Transverse colon (tissue), 4 donors: Measurements from ENCODE around the gene C10orf90. TPM values are rescaled to one million over a fixed set of nuclear protein-coding genes. Genes with fewer than 3 reads are reported as not detected.

Experiments used
- DNase-seq: peaks from one replicate; pipeline ENCODE4 v3.0.0-alpha.2; 2019
- H3K27ac ChIP-seq, 4 donors: fragments of 200-600 bp; sonication (generic); 2 replicates each; pipeline ENCODE4 v1.5.1; 2016 to 2018; ENCODE audit warnings: inconsistent platforms in 4 of 4
- H3K27me3 ChIP-seq: fragments of 200-600 bp; sonication (generic); 2 replicates; pipeline ENCODE4 v1.5.1; 2017; ENCODE audit warnings: inconsistent platforms
- H3K36me3 ChIP-seq, 4 donors: fragments of 200-600 bp; sonication (generic); 2 replicates each; pipeline ENCODE4 v1.5.1; 2017 to 2019; ENCODE audit warnings: inconsistent platforms in 4 of 4
- H3K4me1 ChIP-seq, 4 donors: fragments of 200-600 bp; sonication (generic); 2 replicates each; pipeline ENCODE4 v1.5.1; 2017 to 2020; ENCODE audit warnings: inconsistent platforms in 4 of 4
- H3K4me3 ChIP-seq, 4 donors: fragments of 200-600 bp; sonication (generic); 1 replicate in 1 of 4; 2 replicates in 3 of 4; pipeline versions ENCODE4 v1.5.1 to v1.6.1; 2017 to 2019; ENCODE audit warnings: inconsistent platforms in 4 of 4
- H3K9me3 ChIP-seq, 2 donors: fragments of 200-600 bp; sonication (generic); 2 replicates each; pipeline ENCODE4 v1.5.1; 2017 to 2019; ENCODE audit warnings: inconsistent platforms in 2 of 2
- CTCF ChIP-seq, 5 experiments: fragments of 200-600 bp in 3 of 5; fragments of 450-650 bp in 2 of 5; sonication (generic) in 3 of 5; IDR thresholded peaks; 1 replicate in 2 of 5; 2 replicates in 3 of 5; pipeline ENCODE4 v1.5.1; 2016 to 2017; ENCODE audit warnings: antibody characterized with exemption in 5 of 5, inconsistent platforms in 3 of 5, mild to moderate bottlenecking in 2 of 5, moderate library complexity in 1 of 5
- EP300 ChIP-seq: sonication (generic); formaldehyde crosslinking; IDR thresholded peaks from one replicate; pipeline ENCODE4 v1.6.1; 2017; ENCODE audit warnings: antibody characterized with exemption, low read depth
- POLR2A ChIP-seq: fragments of 450-650 bp; IDR thresholded peaks from one replicate; pipeline ENCODE4 v1.6.1; 2016; ENCODE audit warnings: antibody characterized with exemption, mild to moderate bottlenecking, moderate library complexity
- POLR2AphosphoS5 ChIP-seq, 3 donors: sonication (generic); formaldehyde crosslinking; IDR thresholded peaks; one replicate each; pipeline ENCODE4 v1.6.1; 2016; ENCODE audit warnings: antibody characterized with exemption in 3 of 3
- whole genome bisulfite sequencing, 2 donors: methylation state at CpG; one replicate each; pipeline ENCODE4 v1.1.5; 2018; ENCODE audit warnings: low coverage in 1 of 2; 5-methylcytosine and 5-hydroxymethylcytosine counted together
- in situ Hi-C, 4 donors: fragments of 200-750 bp; cut with MboI; loops; one replicate each; pipeline versions ENCODE4 v1.15.0 to v1.15.1; 2017; ENCODE audit warnings: low sequenced_read_pairs in 3 of 4, low pct_ligation_motif_present in 1 of 4, low pct_unique_long_range_greater_than_20kb in 1 of 4
- intact Hi-C: fragments of 100-400 bp; cut with DNase I; formaldehyde crosslinking; loops from one replicate; pipeline ENCODE4 v1.15.1; 2023; ENCODE audit warnings: low total_unique reads
- total RNA-seq, 4 donors: library from RNA; depleted of rRNA; stranded (reverse); fragments of >200 nt; gene quantifications; one replicate each; pipeline ENCODE4 v1.1.0, GENCODE V29; 2016

C10orf90 gene
- total RNA-seq, 4 donors from 2014 or later: not detected

GRCh38 chr10:126563361-126563760 is 107.1 kb downstream of the C10orf90 start:
- WGBS, 2 donors: 79% methylated on average over 3 of the region's 3 CpGs; no CpG with 5 or more reads in 1 of the 2 donors
- intact Hi-C loops (no loop called here), in situ Hi-C loops (no loop called here)
- no peak for DNase-seq
- Histone ChIP-seq H3K27me3 (no peaks in the 10 kb centered on the region), H3K9me3 (no peaks in the 10 kb centered on the region), H3K4me1 (no peaks in the 10 kb centered on the region), H3K4me3 (no peak overlapping the region), H3K36me3 (no peaks in the 10 kb centered on the region), H3K27ac (no peak overlapping the region)
- TF ChIP-seq POLR2A: no peak
- TF ChIP-seq POLR2AphosphoS5 (IDR thresholded peaks at IDR 0.05): no peak
- TF ChIP-seq EP300: no peak
- no peak for TF ChIP-seq CTCF (IDR thresholded peaks at IDR 0.05)

- Histone ChIP-seq H3K4me3 (no peak overlapping the region), H3K36me3 (no peaks in the 10 kb centered on the region), H3K9me3 (no peaks in the 10 kb centered on the region), H3K4me1 (no peaks in the 10 kb centered on the region), H3K27me3 (no peaks in the 10 kb centered on the region), H3K27ac (no peak overlapping the region)
- intact Hi-C loops: no loop called here
- no peak for DNase-seq
- TF ChIP-seq EP300: no peak
- no peak for TF ChIP-seq CTCF (IDR thresholded peaks at IDR 0.05)
- no peak for TF ChIP-seq POLR2A
- TF ChIP-seq POLR2AphosphoS5 (IDR thresholded peaks at IDR 0.05): no peak
- WGBS, 2 donors: 66 to 82% methylated on average over 3 to 13 of the region's 13 CpGs
- in situ Hi-C loops: no loop called here
These were observed 108.4 kb downstream of the C10orf90 start for GRCh38 chr10:126561921-126562680.

GRCh38 chr10:126561294-126561920 is 109.1 kb downstream of the C10orf90 start:
- Histone ChIP-seq H3K27me3 (no peaks in the 10 kb centered on the region), H3K27ac (no peak overlapping the region), H3K9me3 (no peaks in the 10 kb centered on the region), H3K36me3 (no peaks in the 10 kb centered on the region), H3K4me3 (no peak overlapping the region), H3K4me1 (no peaks in the 10 kb centered on the region)
- intact Hi-C loops (no loop called here), in situ Hi-C loops (no loop called here)
- no peak for DNase-seq
- 29 to 55% methylated on average over 8 to 10 of the region's 10 CpGs for WGBS, 2 donors
- TF ChIP-seq POLR2AphosphoS5 (IDR thresholded peaks at IDR 0.05): no peak
- no peak for TF ChIP-seq CTCF (IDR thresholded peaks at IDR 0.05)
- TF ChIP-seq EP300: no peak
- TF ChIP-seq POLR2A: no peak

GRCh38 chr10:126558881-126559280 is 111.6 kb downstream of the C10orf90 start:
- H3K27me3 ChIP-seq: no peaks in the 10 kb centered on the region
- 0 to 18% methylated on average over 1 of the region's 1 CpG for WGBS, 2 donors

More at GRCh38 chr10:126558881-126559280, 111.6 kb downstream of the C10orf90 start:
- intact Hi-C loops: no loop called here
- no peak overlapping the region for H3K27ac ChIP-seq
- TF ChIP-seq CTCF (IDR thresholded peaks at IDR 0.05) (no peak), POLR2A (no peak), EP300 (no peak), POLR2AphosphoS5 (IDR thresholded peaks at IDR 0.05) (no peak)
- no peak for DNase-seq
- no peaks in the 10 kb centered on the region for H3K9me3 ChIP-seq
- no peak overlapping the region for H3K4me3 ChIP-seq
- in situ Hi-C loops: no loop called here
- H3K4me1 ChIP-seq: no peaks in the 10 kb centered on the region
- H3K36me3 ChIP-seq: no peaks in the 10 kb centered on the region
